Measurements from ENCODE around the gene MEX3B.
A peak's percentile ranks its signal among the peaks of the same experiment; 100 is the strongest.
"Not testable (repeated sequence)": the region's sequence is repeated elsewhere in the genome, so short reads cannot be mapped to it uniquely, and the experiment has no call there.

Gene MEX3B

DNA sequence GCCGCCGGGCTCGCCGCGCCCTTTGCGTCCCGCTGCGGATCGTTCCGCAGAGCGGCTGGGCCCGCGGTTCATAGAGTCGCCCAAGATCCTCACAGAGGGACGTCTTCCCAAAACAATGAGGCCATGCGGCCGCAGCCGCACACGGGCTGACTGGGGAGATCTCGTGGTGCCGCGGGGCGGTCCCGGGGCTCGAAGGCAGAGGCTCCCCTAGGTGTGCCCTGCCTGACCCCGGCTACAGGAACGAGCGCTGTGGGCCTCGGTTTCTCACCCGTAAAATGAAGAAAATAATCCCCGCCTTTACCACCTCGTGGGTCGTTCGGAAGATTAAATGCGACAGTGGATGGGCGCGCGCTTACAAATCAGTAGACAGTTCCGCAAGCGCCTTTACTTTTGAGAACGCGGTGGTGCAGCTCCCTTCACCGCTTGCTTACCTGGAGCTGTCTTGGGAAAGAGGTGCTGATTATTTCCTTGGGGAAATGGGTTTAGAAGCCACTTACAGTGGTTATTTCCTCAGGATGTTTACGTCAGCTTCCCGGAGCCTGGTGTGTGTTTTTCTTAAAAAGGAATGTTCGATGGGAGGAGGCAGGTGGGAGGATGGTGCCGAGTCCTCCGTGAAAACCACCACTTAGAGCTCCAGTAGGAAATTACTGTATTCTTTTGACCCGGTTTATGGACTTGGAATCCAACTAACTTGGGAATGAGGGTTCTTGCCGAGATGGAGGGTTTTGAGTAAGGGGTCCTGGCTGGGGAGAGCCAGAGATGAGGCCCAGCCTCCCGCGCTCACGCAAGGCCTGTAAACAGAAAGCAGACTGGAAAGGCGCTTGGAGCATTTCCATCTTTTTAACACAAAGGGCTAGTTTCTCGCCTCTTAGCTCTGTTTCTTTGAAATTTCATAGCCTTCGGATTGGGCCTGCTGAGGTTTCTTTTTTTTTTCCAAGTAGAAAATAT, 1.9 kb upstream of the MEX3B start:
- no peak for DNase-seq

DNA sequence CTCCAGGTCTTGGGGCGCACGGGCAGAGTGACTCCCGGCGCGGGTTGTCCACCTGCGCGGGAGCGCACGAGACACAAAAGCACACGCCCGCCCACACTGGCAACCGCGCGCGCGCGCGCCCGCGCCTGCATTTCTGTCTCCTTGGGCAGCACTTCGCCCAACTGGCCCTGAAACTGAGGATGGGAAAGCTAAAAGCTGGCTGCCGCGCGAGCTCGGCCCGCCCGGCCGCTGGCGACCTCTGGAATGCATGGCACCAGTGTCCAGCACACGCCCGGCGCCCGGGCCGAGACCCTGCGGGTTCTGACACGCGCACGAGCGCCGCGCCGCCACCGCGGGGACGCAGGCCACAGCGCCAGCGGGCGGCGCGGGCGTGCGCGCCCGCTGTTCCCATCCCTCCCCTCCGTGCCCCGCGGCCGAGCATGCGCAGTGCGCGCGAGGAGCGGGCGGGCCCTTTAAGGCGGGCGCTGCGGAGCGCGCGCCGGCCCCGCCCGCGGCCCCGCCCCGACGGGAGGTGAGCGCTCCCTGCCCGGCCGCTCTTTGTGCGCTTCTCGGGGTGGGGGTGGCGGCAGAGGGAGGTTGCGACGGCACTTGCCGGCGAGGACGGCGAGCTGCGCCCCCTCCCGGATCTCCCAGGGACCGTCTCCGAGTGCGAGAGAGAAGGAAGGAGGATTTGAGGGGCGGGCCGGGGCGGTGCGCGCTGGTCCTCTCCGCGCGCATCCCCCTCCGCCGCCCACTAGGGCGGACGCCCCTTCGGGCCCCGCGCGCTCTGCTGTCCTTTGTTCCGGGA, 1.0 kb upstream of the MEX3B start:
- peak; percentile 87 to 89 for DNase-seq

DNA sequence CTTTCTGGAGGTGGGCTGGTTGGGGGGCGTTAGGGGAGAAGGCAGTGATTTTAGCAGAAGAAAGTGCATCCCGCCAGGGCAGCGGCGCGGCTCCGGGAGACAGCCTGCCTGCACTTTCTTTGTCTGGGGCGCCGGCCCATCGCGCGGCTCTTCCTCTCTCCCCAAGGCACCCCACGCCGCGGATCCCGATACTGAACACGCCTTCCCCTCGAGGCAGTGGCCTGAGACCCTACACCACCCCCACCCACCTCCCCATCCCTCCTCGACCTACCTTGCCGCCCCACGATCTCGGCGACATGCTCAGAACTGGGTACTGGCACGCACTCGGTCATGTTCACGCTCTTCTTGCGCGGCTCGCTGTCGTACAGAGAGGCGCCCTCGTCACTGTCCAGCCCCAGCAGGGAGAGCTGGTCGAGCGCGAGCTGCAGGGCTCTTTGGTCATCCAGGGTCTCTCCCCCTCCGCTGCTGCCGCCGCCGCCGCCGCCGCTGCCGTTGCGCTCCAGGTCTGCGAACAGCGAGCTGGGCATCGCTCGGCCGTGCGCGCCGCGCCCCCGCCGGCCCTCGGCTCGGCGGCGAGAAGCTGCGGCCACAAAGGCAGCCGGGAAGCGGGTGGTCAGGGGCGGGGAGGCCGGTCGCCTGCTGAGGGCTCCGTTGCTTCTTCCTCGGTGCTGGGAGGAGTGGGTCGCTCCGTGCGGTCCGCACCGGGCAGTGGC, 483 bp downstream of the MEX3B start:
- DNase-seq = peak in 1 of 2 experiments; percentile 12

DNA sequence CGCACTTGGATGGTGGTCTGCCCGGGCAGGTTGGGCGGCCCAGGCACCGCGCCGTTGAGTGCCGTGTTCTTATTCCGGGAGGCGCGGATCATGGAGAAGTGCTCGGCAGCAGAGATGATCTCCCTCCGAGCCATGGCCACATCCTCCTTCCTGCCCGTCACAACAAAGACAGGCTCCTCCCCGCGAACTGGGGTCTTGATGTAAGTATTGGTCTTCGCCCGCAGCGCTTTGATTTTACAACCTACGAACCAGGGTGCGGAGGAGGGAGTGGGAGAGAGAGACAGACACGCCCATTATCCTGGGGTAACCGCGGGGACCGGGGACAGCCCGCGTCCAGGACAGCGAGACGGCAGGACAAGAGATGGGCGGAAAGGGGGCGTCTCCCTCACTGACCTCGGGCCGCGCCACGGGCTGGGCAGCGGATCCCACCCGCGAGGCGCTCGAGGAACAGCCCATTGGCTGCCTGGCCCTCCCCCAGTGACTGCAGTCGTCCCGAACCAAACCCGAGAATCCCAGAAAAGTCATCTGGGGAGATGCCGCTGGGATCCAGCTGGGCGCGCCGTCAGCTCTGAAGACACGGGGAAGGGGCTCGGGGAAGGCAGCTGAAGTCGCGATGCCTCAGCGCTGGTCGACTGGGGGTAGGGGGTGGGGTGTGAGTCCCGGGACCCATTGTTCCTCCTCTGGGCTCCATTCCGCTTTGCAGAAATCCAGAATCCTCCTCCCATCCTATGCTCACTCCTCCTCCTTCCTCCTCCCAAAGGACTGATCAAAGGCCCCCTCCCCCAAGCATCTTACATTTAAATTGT, 1.2 kb downstream of the MEX3B start:
- peak; percentile 5 to 29 for DNase-seq

DNA sequence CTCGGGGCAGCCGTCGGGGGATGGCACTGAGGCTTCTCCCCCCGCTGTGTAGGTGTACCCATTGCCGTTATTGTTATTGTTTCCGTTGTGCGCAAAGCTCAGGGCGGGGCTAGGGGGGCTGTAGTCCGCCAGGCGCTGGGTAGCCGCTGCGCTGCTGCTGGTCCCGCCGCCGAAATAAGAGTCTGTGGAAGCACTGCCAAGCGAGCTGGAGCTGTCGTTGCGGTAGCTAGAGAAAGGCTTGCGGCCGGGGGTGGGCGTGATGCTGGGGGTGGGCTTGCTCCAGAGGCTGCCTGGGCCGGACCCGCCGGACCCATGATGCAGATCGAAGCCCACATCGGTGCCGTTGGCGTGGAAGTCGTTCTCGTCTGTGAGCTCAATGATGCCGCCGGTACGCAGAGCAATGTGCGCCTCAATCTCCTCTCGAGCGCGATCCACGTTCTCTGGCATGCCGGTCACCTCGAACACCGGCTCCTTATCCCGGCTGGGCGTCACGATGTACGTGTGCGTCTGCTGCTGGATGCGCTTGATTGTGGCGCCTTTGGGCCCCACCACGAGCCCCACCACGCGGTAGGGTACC, 1.9 kb downstream of the MEX3B start:
- DNase-seq = no peak

DNA sequence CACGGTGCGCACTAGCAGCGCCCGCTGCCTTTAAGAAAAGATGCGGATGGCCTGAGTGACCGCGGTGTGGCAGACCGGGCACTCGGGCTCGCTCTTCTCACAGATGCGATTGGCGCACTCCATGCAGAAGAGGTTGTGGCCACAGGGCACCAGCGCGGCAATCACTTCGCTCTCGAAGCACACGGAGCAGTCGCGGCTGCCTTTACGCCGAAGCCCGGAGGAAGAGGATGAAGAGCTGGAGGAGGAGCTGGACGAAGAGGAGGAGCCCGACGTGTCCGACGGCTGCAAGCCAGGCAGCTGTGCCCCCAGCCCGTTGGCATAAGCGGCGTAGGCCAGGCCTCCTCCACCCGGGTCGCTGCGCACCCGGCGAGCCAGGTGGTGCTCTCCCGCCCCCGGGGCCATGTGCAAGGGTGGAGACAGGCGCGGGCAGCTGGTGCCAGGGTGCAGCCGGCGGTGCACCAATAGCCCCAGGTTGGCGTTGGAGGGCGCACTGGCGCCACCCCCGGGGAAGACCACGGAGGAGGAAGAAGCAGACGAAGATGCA, 2.6 kb downstream of the MEX3B start:
- DNase-seq = no peak

DNA sequence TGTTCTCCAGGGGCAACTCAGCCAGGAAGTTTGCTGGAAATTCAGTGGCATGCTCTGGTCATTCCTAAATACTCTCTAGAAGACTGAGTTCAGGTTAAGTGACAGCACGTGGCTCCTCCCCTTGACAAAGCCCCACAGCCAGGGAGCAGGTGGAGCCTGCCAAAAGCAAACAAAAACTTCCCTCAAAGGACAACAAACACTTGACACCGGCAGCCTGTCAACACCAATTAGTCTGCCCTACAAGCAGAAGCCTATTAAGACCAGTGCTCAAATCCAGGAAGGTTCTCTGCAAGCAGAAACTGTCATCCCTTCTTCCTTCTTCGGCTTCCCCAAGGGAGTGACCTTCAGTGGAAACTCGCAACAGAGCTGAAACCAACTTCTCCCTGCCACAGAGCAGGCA, 5.0 kb downstream of the MEX3B start:
- DNase-seq = no peak

DNA sequence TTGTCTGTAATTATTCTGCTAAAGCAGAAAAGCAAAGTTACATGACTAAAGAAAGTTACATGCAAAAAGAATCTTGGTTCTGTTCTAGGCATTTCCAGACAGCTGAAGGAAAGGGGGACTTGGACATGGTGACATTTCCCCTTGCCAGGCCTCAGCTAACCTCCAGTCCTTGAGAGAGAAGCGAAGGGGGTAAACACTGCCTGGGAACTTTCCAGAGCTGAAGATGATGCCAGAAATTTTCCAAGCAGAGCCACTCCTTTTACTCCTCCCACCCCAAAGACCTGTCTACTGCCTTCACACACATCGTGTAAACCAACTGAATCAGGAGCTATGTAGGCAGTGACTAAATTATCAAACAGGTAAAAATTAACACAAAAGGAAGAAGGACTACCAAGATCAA, 5.4 kb downstream of the MEX3B start:
- no peak for DNase-seq

DNA sequence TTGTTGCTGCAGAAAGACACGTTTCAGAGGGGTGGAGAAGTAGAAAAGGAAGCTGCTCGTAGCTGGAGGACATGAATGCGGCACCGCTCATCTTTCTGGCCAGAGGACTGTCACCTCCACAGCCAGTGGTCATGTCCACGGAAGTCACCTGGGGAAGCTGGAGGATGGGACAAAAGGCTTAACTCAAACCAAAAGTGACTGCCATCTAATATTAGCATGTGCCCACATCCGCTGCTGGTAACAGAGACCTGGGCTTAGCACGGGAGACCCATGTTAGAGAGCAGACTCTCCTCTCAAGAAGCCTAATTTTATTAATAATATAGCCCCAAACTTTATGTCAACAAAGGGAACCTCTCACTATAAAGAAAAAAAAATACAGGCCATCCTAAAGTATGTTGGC, 5.9 kb downstream of the MEX3B start:
- no peak for DNase-seq

DNA sequence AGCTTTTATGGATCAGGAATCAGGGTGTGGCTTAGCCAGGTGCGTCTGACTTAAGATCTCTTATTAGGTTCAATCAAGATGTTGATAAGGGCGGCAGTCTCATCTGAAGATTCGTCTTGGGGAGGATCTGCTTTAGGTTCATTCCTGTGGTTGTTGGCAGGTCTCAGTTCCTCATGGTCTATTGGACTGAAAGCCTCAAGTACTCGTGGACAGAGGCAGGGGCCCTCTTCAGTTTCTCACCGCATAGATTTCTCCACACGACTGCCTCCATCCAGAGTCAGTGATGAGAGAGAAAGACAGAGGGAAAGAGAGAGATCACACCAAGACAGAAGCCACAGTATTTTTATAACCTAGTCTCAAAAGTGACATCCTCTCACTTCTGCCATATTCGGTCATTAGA, 9.4 kb downstream of the MEX3B start:
- no peak for DNase-seq

DNA sequence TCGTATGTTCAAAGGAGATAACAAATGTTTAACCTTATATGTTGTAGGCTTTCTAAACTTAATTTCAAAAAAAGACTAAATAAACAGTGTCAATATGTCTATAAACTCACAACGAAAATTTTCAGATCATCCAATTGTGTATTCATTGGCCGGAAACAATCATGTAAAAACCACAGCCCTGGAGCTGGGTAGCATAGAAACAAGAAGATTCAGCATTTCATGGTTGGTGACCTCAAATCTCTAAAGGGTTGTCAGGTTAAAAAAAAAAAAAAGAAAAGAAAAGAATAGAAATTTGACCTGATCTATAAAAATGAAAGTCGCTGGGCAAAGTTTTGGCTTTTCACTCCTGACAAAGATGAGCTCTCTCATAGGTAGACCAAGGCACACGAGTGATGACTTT, 13.9 kb downstream of the MEX3B start:
- DNase-seq = no peak

DNA sequence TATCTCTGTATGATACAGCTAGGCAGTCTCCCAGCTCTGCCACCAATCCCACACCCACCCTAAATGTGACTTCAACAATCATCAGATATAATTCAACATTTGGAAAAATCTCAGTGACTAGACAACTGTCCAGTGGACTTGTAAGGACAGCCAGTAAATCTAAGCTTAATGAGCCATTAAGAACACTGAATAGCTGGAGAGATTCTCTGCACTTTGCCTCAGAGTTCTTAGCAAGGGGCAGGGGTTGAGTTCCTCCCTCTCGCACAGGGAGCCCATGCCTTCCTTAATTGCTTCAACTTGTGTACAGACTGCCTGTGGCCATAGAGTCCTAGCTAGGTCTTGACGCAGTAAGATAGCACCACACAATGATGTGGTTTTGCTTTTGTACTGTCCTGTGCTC, 15.6 kb downstream of the MEX3B start:
- DNase-seq = no peak

DNA sequence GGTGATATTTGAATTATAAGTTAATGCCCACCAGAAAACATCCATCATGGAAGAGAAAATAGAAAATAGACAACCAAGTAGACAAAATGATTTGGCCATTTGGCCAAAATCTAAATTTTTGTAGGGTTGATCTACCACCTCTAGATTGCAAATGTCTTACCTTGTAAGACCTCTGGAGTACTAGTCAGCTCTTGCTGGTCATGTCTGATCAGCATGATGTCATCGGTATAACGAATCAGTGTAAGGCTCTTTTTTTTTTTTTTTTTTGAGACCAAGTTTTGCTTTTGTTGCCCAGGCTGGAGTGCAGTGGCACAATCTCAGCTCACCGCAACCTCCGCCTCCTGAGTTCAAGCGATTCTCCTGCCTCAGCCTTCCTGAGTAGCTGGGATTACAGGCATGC, 17.7 kb downstream of the MEX3B start:
- DNase-seq = not testable (repeated sequence)

DNA sequence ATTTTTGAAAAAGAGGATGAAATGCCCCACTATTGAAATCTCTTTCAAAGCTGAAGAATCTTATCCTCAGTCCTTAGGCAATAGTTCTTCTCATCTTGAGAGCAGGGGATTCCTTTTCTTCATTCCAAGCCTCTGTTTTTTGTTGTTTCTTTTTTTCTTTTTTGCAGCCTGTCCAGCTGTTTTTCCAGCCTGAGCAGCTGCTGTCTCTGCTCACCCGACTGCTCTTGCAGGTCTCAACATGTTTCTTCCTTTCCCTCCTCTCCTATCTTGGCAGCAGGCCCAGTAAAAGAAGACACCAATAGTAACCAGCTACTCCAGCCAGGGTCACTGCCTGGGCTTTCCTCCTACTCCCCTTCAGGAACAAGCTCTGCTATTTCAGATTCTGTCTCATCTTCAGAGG, 23.8 kb downstream of the MEX3B start:
- DNase-seq = no peak

DNA sequence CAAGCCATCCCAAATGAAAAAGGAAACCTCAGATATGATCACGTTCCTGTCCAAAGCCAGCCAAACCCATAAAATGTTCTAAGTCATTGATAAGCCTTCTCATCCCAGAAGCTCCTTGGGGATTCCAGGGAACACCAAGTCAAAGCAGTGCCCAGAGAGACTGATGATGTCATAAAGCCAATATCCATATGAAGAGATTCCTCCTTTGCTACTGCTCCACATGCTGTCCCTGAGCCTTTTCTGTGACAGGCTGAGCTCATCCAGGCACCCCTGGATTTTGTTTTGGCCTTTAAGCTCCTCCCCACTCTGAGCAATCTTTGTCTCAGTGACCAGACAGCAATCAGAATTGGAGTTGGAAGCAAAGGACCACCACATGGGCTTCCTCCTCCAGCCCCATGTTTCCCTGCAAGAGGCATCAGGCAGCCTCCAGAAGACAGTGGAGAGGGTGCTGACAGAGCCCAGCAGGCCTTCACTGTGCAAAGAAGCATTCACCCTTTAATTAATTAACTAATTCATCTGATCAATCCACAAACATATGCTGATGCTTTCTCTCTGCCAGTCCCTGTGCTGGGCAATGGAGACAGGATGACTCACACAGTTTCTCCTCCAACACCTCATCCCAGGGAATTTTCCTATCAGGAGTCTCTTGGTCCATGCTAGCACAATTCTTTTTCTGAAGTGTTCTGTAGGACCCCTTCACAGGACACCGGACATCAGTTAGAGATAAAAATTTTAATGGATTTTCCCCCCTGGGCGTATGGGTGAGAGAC, 25.0 kb downstream of the MEX3B start:
- no peak for DNase-seq

DNA sequence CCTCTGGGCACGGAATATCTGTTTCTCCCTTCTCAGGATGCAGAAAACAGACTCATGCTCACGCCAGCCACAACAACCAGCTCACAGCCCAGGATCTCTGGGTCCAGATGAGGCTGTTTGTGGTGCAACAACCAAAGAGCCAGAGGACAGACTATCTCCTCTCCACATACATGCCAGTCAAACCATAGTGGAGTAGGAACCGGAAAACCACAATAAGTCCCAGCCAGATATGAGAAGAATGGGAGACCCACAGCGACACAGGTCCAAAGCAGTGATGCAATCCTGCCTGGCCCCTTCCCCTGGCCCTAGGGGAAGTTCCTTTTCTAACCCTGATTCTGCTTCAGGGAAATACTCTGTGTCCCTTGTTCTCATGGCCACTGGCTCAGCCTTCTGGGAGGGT, 27.6 kb downstream of the MEX3B start:
- no peak for DNase-seq

DNA sequence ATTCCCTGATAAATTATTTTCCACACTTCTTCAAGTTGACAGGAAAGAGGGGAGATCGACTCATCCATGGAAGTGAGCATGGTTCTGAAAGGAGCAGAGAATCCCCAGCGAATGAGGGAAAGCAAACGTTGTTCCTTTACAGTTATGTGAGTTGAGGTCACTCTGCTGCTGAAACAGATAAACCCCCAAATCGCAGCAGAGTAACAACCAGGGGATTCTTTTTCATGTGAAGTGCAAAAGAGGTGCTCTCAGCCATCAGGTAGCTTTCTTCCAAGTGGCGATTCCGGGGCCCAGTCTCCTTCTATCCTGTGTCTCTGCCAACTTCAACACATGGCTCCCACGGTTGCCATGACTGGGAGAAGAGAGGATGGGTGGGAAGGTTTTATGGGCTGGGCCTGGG, 28.2 kb downstream of the MEX3B start:
- no peak for DNase-seq

DNA sequence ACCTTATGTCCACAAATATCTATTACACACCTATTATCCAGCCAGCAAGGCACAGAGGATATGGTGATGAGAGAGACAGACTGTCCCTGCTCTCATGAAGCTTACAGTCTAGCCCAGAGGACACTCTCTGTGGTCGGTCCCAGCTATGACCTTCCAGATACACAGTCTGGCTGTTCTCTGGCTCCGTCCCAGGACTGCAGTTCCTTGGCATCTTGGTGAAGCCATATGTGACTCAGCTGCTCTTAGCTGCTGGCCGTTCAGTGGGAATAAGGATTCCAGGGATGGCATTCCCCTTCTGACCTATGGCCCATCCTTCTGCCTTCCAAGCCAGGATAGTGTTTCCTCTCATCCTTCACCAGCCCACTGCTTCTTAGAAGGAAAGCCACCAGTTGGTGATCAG, 30.8 kb downstream of the MEX3B start:
- no peak for DNase-seq

DNA sequence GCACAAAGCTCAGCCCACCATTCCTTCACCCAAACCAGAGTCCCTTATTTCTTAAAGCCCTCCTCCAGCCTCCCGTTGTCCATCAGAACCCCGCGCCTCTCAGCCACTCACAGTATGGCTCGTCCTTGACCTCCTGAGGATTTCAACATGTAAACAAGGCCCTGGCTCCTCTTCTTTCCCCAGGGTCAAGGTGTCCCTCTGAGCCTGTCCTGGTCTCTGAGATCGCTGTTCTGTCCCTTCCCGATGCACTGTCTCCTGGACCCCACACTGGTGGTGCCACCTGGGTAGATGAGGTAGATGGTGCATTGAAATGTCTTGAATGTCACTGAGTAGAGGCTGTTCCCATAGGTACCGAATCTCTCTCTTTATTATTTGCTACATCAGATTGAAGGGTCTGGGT, 32.9 kb downstream of the MEX3B start:
- no peak for DNase-seq

DNA sequence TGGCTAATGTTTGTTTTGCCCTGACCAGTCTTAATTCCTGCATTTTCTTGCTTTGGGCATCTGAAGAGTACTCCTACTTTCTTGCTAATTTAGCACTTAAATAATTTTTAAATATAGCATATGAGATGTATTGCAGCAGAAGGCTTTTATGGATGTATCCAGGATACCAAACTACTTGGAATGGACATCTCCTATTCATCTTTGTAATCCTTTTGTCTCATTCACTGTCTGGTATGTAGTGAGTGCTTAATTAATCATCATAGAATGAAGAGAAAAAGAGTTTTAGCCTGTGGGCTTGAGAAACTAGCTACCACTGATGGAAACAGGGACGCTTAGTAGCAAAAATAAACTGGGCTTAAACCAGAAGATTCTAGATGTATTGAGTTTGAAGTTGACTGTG, 40.6 kb downstream of the MEX3B start:
- DNase-seq = no peak

DNA sequence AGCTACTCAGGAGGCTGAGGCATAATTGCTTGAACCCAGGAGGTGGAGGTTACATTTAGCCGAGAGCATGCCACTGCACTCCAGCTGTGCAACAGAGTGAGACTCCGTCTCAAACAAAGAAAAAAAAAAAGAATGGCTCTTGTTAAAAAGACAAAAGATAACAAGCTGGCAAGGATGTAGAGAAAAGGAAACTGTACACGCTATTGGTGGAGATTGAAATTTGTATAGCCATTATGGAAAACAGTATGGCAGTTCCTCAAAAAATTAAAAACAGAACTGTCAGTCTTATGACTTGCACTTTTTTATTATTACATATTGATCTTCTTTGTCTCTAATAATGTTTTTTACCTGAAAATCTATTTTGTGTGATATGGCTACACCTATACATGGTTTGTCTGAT, 41.9 kb downstream of the MEX3B start:
- no peak for DNase-seq

Data from stimulated activated CD4-positive, alpha-beta T cell treated with anti-CD3 and anti-CD28 coated beads, Interleukin-4, amount 100 ng/mL, for 4 hours (primary cell).